ENCODE results near the gene MAPK8.

DNA sequence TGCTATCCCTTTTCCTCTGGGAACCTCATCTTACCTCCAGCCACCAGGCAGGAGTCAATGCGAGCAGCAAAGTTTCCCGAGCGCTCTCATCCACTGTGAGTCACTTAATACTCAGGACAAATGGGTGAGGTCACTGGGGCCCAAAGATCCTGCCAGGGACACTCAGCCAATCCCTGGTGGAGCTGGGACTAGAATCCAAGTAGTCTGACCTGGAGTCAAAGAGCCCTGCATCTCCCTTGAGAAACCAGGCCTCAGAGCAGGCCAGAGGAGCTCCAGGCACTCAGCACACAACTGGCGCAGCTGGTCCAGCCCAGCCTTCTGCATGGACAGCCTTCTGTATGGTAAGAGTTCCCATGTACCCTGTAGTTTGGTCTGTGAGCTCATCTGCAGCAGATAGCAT lies 142.3 kb downstream of the MAPK8 start:
- TF ChIP-seq CTCF (IDR thresholded peaks at IDR 0.05) (no peak), POLR2A (IDR thresholded peaks at IDR 0.05) (no peak)
